Hematopoietic multipotent progenitor cell (in vitro differentiated cells): Measurements from ENCODE around the gene SDE2. TPM values are rescaled to one million over a fixed set of nuclear protein-coding genes. Genes with fewer than 3 reads are reported as not detected.

Experiments used
- DNase-seq, 3 donors: peaks; one replicate each; pipeline ENCODE4 v3.0.0-alpha.2; 2011 to 2015; ENCODE audit warnings: low read depth in 2 of 3, low spot score in 2 of 3
- total RNA-seq: library from RNA; depleted of rRNA; stranded (reverse); fragments of >200 nt; gene quantifications from one replicate; pipeline ENCODE4 v1.2.3, GENCODE V29; 2012

The SDE2 gene
- 21.5 TPM for total RNA-seq

DNA sequence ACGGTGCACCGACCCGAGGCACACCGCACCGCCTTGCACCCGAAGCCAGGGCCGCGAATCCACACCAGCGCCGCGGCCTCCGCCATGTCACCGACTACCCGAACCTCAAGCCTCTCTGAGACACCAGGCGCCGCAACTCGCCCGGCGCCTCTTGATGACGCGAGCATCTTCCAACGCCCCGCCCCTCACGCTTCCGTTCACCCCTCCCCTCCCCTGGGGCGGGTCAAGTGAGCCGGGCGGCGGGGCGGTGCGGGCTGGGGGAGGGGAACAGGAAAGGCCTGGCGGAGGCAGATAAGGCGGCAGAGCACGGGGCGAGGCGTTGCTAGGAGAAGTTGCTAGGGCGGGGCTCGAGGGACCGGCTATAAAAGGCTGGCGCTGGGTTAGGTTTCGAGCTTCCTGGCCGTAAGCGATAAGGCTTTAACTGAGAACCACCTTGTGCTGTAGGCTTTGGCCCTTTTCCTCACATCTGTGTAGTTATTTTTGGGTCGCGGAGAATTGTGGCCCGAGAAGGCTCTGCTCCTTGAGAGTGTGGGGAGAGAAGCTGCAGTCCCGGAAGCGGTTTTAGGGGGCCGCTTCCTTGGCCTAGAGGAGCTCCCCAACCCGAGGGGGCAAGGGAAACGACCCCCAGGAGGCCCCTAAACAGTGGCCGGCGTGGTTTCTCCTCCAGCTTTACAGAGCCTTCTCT is at the start of gene SDE2:
Gene SDE2 (minus strand): TSS at position 117 of the 685 bp plus-strand sequence. CDS start 31 bp downstream, at position 86.
- DNase-seq: peak; percentile 98 to 100 (median 100)

GRCh38 chr1:226048886-226049285 is 49.7 kb upstream of the SDE2 start:
- DNase-seq: no peak

DNA sequence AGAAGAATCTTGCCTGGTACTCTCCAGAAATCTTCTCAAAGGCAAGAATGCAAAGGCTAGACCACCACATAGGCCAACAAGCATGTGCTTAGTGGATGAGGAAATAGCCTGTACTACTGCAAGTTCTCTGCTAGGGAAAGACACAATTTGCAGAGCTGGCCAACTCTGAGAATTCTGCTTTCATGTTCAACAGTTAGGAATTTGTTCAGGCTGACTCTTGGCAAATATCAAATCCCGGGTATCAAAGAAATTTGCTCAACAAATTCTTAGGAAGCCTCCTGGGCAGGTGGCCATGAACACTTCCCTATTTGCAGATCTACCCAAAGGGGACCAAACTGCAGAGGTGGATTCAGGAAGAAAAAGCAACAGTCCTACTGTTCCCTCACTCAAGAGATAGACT is 48.4 kb upstream of the SDE2 start:
- DNase-seq: no peak

- DNase-seq: no peak
Measured at GRCh38 chr1:226046240-226046639, 47.1 kb upstream of the SDE2 start.

GRCh38 chr1:226044514-226045101 is 45.5 kb upstream of the SDE2 start:
- DNase-seq: no peak

DNA sequence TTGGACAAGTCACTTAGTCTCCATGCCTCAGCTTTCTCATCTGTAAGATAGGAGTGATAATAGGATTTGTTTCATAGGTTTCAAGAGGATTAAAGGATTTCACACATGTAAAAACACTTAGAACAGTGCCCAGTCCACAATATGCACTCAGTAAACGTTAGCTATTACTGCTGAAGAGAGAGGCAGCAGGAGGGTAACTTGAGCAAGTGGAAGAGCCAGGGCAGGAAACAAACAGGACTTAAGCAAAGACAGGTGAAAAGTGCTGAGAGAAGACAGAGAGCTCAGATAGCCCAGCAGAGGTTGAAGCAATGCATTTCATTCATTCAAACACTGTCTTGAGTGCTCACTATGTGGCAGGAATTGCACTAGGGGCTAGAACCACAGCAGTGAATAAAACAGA is 42.3 kb upstream of the SDE2 start:
- DNase-seq: no peak

GRCh38 chr1:226038661-226039060 is 39.5 kb upstream of the SDE2 start:
- DNase-seq: no peak

DNA sequence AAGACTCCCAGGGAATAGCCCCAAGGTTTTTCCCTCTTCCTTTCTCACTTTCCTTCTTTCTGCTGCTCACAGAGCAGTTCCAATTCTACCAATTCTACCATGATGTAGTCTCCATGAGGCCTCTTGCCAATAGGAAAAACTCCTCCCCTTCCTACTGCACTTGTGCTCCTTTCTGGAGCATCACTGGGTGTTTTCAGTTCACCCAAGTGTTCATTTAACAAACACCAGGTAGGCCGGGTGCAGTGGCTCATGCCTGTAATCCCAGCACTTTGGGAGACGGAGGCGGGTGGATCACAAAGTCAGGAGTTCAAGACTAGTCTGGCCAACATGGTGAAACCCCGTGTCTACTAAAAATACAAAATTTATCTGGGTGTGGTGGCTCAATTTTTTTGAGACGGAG is 36.8 kb upstream of the SDE2 start:
- no peak for DNase-seq

- DNase-seq: peak in 2 of 3 donors; percentile 94 to 97
Measured at GRCh38 chr1:226034482-226034881, 35.3 kb upstream of the SDE2 start.

DNA sequence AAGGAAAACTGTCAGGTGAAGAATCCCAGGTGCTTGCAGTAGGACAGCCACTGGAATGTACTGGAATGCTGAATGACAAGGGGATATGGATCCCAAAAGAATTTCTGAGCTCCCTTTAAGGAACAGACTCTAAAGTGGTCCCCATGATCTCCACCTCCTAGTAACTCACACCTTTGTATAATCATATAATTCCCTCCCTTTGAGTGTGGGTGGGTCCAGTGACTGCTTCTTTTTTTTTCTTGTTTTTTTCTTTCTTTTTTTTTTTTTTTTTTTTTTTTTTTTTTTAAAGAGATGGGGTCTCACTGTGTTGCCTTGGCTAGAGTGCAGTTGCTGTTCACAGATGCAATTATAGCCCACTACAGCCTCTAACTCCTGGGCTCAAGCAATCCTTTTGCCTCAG is 34.8 kb upstream of the SDE2 start:
- no peak for DNase-seq

DNA sequence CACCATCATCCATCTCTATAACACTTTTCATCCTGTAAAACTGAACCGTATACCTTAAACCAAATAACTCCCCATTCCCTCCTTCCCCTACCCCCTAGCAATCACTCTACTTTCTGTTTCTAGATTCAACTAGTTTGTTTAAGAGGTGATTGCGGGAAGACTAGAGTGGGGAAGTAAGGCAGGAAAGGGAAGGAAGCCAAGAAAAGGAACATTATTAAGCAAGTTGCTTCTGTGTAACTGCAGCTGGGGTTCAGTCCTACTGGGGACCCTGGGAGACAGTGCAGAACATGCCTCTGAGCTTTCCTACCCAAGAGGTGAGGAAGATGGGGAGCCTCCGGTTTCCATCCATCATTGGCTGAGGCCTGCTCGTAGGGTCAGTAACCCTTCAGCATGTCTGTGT is 34.4 kb upstream of the SDE2 start:
- DNase-seq: peak in 2 of 3 donors; percentile 24 to 29

- no peak for DNase-seq
Measured at GRCh38 chr1:226029568-226030225, 30.6 kb upstream of the SDE2 start.

DNA sequence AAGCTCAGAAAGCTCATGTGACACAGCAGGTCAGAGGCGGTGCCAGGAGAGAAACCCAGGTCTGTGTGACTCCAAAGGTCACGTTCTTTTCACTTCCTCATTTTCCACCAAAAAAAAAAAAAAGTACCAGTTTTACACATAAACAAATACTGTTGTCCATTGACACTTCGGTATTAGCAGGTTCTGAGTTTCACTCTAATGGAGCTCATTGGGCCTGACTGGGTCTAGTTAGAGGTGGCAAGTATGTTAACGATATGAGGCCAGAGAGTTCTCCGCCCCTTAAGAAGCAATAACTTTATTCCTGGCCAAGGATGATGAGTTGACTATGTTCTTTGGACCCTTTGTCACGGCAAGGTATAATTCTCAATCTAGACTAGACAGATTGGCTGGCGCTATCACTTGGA is 30.0 kb upstream of the SDE2 start:
- DNase-seq: peak in 2 of 3 donors; percentile 66 to 72

- DNase-seq: no peak
Measured at GRCh38 chr1:226027538-226028217, 28.5 kb upstream of the SDE2 start.

DNA sequence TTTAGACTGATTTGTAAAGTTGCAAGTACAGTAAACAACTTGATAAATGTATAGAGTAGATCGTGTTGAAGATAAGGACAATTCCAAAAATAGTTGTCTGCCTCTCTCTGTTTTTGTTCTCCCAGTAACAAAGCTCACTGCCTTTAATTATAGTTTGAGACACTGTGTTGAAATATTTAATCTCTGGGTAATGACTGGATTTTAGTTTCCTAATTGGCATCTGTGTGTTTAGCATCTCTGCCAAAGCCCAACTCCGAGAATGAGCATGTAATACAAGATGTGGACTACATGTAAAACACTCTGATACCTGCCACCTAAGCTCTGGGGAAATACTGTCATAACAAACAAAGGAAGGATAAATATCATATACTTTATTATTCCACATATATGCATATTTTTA is 27.7 kb upstream of the SDE2 start:
- DNase-seq: no peak

DNA sequence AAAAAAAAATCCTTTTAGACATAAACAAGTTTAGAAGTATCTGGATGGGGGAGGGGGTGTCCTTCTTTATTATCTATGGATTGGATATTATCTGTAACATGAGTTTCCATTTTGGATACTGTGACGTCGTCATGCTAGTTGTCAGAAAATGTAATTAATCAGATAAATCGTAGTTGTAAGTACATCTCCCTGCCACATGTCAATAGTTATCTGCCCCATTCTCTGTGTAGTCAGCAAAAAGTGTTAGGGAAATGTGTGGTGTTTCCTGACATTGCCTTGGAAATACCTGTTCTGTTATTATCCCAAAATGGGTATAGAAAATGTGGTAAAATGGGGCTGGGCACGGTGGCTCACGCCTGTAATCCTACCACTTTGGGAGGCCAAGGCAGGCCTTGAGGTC is 24.6 kb upstream of the SDE2 start:
- no peak for DNase-seq

DNA sequence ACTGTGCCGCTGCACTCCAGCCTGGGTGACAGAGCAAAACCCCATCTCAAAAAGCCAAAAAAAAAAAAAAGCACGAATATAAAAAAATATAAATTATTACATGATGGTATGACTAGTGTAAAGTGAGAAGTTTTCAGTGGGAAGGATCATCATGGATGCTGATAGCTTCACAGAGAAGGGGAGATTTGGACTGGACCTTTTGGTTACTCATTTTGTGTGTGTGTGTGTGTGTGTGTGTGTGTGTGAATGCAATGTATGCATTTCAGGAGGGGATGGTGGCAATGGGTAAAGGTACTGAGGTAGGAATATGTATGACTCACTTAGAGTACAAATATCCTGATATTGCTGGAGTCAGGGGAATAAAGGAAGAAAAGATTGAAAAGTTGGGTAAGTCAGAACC is 22.7 kb upstream of the SDE2 start:
- no peak for DNase-seq

- DNase-seq: no peak
Measured at GRCh38 chr1:226021401-226021800, 22.3 kb upstream of the SDE2 start.

DNA sequence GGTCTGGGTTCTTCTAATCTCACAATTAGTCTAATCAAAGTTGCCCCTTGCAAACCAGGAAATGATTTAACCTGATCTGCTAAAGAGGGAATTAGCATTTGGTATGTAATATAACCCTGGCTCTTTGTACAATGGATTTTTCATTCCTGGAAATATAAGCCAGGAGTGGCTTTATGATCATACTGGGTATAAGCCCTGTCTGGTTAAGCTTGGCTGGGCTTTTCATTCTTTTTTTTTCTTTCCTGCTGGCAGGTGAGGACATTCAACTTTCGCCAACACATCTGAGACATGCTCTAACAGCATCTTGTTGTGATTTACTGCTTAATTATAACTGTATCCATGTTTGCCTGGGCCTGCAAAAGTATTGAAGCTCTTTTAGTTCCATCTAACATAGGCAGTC is 20.4 kb upstream of the SDE2 start:
- DNase-seq: no peak

DNA sequence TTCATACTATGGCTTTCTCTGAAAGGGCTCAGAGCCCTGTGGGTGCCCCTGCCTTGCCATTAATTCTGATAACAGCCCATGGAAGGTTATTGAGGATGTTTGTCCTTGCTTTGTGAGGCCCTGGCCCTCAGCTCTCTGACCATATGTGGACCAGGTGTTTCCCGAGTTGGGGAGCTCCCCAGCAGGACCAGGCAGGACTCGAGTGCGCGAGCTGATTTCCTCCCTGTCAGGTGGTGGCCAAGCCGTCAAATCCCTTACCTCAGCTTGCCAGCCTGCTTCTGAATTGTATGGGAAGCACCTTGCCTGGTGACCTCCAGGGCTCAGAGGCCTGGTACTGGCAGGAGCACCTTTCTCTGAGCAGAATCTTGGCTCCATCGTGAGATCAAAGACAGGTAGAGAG is 17.9 kb upstream of the SDE2 start:
- no peak for DNase-seq

DNA sequence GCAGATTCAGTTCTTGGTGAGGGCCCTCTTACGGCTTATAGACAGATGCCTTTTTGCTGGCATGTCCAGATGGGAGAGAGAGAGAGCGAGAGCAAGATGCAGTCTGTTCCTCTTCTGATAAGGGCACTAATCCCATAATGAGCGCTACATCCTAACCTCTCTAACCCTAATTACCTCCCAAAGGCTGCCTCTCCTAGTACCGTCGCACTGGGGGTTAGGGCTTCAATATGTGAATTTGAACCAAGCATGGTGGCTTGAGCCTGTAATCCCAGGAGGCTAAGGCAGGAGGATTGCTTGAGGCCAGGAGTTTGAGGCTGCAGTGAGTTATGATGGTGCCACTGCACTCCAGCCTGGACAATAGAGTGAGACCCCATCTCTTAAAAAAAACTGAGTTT is 10.5 kb upstream of the SDE2 start:
- DNase-seq: no peak
